COLO829 (cell line): ENCODE measurements around the gene MYORG.

Experiments
- DNase-seq: peaks from one replicate; pipeline ENCODE4 v3.0.0; 2012; ENCODE audit warnings: low spot score

Gene MYORG

DNA sequence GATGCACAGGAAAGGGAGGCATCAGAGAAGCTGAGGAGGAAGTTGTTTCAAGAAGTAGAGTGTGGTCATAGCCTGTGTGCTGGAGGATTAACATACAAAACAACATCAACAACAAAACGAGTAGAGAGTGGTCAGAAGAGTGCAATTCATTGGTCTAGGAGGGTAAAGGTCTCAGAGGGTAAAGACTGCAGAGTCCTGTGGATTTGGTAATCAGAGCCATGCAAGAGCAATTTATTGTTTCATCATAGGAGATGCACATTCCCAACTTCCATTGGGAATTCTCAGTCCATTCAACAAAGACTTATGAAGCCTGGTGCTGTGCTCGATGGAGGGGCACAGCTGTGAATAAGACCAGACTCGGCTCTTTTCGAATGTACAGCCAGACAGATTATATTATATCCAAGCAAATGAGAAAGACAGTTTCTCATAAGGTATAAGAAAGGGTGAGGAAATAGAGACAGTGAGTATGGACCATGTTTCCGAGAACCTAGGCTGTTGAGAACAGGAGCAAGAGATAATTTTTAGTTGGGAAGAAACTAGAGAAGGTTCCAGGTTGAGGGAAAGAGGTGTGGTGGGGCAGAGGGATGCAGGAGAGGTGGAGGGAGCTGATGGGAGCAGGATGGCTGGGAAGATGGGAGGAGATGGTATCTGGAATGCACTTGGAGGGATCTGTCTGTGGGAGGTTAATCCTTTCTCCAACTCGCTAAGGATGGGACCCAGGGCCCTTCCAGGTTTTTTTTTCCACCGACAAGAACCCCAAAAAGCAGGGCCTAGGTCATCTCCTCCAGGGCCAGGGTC, 7.9 kb upstream of the MYORG start:
- no peak for DNase-seq

DNA sequence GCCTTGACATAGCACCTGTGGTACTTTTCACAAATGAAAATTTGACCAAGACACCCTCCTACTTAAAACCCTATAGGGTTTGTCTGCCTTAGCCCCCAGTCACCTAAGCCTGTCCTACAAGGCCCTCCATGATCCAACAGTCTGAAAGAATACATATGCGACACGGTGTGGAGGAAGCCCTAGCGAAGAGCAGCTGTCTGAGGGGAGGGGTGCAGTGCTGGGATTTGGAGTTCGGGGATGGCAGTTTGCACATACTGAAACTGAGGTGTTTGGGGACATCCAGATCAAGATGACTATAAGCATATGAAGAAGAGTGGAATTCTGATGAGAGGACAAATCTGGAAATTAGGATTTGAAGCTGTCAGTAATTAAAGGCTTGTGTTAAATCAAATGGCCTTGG, 7.2 kb upstream of the MYORG start:
- DNase-seq, result no peak

DNA sequence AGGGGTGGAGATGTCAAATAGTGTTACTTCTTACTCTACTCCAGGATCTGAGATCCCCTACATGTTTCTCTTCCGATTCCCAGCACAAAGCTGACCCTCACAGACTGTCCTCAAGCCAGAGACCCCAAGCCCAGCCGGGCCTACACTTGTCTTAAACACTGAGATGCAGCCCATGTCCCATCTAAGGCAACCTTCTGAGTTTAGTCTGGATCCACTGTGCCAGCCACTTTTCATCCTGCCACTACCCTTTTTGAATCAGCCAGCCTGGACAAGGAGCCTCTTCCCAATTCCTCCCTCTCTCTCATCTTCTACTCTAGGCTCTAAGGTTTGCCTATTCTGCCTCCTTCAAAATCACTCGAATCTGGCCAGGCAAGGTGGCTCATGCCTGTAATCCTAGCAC, 6.2 kb upstream of the MYORG start:
- no peak for DNase-seq

DNA sequence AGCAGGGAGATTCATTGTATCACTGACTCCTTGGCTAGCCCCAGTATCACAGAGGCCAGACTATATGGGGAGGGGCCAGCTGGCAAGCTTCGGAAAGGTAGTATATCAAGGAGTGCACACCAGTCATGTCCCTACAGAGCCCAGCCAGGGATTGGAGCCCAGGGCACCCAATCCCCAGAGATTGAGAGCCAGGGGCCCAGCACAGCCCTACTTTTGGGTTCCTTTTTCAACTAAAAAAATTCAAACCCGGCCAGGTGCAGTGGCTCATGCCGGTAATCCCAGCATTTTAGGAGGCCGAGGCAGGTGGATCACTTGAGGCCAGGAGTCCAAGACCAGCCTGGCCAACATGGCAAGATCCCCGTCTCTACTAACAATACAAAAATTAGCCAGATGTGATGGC, 5.4 kb upstream of the MYORG start:
- no peak for DNase-seq

DNA sequence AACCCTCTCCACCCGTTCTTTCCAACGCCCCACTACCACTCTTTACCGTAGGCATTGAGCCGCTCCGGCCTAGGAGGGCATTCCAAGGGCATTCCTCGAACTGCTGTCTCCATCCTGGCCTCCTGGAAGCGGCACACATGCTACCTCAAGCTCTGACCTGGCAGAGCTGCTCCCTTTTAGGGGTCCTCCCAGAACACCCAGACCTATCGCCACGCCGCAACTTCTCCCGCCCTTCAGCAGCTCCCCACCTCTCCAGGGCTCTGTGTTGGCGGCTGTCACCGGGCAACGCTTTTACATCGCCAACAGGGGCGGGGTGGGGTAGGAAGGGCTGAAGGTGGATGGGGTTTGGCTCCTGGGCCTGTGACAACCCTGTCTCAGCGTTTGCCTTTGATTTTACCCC, 4.6 kb upstream of the MYORG start:
- DNase-seq, result no peak

DNA sequence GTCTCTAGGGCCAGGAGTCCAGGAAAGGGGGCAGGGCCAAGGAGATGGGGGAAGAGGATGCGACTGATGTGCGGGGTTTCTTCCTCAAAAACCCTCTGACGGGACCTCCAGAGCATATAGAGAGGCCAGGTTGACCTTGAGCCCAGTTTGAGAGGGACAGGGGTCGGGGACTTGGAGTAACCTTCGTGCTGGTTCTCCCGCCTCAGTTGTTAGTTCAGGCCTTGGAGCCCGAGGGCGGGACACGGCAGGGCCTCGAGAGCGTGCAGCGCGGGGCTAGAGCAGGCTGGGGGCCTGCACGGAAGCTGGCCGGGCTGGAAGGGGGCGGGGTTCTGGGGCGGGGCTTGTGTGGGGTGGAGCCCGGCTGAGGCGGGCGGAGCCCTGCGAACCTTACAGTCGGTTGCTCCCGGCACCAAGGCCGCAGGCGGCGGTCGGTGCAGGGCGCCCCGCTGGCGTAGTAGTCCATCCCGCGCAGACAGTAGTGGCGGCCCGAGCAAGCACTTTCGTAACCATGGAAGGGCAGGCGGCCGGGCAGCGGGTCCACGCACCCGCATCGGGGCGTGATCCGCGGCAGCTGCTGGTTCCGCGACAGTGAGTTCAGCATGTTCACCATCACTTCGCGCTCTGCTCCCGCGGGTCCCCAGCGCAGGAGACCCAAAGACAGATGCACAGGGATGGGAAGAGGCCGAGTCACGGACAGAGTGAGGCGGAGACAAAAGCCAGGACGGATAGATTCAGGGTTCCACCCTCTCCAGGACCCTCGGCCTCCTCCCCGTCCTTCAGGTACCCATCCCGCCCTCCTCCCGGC, 4.0 kb upstream of the MYORG start:
- DNase-seq, result peak; percentile 76

DNA sequence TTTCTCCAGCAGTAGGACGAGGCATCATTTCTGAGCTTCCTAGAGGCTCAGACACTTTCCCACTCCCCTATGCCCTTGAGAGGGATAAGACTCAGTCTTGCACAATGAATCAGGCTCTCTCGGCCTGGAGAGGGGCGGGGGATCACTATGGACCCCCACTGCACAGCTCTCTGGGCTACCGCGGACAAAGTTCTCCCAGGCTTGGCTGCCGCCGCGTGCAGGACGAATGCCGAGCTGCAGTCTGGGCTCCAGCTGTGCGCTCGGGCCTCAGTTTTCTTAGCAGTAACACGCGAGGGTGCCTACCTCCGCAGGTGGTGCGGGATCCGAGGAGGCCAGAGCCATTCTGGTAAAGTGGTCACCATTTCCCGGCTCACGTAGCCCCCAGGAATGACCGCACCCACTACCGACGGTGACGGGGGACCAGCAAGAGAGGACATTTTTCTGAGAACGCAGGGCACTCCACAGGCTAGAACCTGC, 3.4 kb upstream of the MYORG start:
- DNase-seq, result no peak

DNA sequence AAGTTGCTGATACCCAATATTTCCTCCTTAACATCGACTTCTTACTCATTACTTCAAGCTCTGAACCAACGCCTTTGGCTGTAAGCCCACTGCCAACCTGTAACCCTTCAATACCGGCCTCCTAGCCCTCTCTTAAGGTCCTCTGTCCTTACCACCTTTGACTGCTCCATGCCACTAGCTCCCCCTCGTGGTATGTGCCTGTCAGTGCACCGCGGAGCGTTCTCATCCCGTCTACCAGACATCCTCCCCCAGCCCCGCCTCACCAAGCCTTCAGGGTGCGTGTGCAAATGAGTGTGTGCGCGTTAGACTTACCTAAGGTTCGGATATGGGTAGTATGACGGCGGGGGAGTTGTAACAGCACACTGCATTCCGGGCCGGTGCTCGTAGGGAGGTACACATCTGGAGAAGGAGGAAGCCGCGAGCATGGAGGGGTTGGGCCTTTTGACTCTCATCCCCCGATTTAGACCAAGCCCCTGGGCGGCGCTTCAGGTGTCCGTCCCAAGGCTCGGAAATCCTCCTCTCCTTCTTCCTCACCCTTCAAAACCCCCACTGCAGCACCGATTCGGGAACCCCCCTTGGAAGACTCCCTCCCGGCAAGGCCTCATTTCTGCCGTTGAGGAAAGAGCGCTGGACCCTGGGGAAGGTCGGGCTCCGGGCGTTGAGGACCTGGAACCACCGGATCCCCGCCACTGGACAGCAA, 2.8 kb upstream of the MYORG start:
- peak; percentile 96 for DNase-seq

DNA sequence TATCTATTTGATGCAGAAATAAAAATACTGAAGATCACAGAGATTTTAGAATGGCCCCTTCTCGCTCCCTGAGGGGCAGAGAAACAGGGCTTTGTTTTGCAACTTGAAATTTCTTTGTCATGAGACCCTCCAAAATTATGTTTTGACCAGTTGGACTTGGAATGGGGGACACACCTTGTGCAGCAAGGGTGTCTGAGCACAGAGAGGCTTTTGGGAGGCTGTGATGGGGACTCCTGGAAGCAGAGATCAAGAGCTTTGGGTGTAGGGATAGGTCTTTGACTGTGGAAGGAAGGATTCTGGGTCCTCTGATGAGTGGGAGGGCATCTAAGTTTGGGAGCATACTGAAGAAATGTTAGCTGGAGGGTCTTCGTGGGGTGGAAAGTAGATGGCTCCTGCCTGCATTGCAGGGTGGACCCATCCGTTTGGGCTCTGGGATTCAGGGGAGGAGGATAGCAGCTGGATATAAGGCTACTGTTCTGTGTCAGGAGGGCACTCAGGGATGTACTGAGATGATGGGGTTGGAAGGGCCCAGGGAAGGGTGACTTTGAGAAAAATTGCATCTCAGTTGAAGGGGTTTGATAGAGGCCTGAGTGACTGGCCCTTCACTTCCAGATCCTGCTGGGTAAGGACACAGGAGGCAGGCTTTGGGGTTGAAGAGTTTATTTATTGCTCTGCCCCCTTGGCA, 1.8 kb upstream of the MYORG start:
- no peak for DNase-seq

DNA sequence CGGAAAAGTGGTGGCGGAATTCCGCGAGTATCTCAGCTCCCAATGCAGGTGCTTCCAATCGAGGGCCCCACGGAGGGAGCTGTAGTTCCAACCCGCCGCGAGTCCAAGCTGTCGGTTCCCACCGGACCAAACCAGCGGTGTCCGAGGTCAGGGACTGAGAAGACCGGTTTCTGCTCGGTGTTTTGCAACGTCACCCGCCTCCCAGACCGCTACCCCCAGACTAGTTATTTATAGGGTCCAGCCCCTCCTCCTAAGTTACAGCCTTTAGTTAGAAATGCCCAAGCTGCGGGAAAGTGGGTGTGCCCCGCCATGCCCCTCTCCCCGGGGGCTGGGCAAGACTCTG, 677 bp upstream of the MYORG start:
- DNase-seq, result no peak

DNA sequence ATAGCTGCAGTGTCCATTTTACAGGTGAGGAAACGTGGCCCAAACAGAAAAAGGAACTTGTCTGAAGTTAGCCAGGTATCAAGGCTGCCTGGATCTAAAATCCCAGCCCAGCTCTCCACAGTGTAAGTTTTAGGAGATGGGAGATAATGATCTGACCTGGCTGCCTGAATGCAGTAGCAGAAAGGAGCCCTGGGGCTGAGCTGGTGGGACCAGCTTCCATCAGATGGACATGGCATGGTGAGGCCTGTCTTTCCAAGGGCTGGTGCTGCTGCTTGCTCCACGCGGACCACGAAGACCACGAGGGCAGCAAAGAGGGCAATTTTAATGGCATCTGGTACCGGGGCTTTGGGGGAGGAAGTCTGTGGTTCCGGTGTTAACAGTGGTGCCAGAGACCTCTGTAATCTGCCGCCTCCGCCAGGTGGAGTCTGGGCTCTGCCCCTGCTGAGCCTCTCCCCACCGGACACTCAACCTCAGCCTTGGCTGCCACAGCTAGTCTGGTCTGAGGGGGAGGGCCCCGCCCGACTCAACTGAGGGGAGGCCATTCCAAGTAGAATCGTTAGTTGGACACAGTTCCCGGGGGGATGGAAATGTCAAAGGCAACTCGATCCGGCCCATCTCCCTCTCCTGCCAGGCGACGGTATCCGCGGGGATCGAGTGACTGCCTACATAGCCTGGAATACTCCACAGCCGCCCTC, 650 bp downstream of the MYORG start:
- DNase-seq, result no peak

DNA sequence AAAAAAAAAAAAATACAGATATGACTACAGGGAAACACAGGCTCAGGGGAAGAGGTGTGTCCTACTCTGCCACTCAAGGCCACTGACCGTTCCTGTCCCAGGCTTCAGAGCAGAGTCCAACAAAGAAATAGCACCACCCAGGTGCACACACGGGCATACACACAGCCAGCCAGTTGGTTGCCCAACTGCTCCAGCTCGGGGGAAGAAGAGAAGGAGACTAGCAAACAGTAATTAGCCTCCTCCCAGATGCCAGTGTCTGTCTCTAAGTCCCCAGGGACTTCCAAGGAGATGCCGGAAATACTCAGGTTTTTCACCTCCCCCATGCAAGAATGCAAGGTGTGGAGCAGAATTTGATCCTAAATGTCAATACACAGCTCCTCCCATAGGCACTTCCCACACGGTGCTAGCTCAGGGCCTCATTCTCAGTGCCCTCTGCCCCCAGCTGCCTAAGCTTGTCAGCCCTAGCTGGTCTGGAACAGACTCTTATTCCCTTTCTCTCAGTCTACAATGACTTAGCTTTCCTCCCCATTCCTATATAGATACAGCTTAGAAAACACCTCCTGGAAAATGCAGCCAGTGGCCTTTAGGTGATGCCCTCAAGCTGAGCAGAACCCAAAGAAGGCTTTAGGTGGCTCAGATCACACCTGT, 1.7 kb downstream of the MYORG start:
- DNase-seq, result no peak

DNA sequence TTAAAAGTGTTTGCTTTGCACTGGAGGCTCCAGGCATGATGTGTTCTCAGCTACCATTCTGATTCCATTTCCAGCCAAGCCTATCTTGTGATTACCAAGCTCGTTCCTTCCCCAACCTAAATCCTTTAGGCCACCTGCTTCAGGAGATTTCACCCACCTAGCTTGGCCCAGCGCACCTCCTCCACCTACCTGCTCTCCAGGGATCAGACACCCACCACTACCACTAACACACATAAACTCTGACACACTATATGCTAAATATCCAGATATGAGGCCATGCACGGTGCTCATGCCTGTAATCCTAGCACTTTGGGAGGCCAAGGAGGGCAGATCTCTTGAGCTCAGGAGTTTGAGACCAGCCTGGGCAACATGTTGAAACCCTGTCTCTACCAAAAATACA, 2.4 kb downstream of the MYORG start:
- no peak for DNase-seq

DNA sequence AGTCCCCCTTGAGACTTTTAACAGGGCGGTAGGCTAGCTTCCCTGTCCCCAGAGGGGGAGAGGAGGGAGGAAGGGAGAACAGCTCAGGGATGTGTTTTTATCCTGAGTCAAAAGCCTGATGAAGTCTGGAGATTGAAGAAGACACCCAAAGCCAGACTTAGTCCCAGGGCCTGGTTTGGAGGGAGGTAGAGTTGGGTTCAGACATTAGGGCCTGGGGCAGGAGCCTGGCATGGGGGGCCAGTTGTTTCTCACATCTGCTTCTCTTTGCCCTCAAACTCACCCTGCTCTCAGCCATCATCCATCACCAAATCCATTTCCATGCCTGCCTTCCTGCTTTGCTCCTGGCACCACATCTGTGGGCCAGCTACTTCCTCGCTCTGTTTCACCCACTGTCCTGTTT, 2.9 kb downstream of the MYORG start:
- no peak for DNase-seq

DNA sequence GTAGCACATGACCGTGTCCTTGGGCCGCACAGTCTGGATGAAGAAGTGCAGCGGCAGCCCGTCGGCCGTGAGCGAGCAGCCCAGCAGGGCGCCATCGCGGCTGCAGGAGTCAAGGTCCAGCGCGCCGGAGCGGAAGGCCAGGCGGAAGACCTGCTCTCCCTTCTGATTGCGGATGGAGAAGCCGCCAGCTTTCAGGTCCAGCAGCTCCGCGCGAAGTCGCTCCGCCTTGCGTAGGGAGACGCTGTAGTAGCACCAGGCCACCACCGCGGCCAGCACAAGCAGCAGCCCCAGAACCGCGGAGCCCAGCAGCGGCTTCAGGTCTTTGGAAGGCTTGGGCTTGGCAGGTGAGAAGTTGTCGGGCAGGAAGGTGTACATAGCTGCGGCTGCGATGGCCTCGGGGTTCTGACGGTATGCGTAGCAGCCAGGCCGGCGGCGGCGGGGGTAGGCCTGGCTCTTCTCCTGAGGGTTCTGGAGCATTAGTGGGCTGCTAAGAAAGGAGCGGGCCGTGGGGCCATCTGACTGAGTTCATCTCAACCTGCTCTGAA, 4.2 kb downstream of the MYORG start:
- DNase-seq, result no peak

DNA sequence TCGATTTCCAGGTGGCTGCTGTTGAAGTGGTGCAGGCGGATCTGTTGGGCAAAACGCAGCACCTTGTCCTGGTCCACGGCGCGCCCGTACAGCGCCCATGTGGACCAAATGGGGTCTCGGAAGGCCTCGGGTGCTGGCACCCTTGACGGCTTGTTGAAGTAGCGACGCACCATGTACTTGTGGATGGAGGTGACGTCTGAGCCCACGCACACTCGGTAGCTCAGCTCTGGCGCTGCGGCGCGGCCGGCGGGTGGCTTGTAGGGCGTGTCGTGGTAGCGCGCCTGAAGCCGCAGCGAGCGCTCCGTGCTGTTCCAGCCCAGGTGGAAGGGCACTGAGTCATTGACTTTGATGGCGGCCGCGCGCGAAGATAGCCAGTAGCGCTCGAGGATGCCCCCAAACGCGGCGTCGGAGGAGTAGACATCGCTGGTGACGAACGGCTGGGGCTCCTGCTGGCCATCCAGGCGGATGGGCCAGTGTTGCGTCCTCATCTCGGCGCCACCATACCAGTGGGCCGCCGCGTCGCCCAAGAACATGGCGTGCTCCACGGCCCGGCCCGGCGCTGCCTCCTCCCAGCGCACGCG, 4.7 kb downstream of the MYORG start:
- no peak for DNase-seq

DNA sequence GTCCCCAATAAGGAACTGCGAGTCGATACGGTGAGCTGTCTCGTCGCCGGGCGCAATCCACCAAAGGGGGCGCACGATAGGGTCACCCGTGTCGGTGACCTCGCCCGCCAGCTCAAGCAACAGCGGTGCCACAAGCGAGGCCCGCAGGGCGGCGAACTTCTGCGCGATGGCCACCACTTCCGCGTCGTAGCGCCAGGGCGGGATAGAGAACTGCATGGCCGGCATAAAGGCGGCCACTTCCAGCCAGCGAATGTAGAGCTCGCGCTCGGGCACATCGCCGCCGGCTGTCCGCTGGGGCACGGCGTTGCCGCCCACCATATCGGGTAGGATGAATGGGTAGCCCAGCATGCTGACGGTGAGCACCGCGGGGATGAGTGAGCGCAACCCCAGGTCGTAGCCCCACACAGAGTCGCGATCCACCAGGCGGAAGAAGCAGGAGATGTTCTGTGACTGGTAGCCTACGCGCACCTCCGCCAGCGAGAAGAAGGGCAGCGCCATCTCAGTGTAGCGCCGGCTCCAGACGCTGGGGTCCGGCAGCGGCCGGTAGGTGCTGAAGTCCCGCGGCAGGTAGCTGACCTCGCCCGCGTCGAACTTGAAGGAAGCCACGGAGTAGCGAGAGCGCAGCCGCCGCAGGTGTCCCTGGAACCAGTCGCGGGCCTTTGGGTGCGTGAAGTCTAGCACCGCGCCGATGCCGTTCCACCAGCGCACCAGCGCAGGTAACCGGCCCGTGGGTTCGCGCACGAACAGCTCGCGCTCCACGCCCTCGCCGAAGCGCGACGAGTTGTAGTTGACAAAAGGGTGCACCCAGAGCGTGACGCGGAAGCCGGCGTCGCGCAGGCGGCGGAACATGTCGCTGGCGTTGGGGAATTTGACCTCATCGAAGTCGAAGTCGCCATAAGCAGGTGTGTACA, 5.5 kb downstream of the MYORG start:
- DNase-seq, result no peak

DNA sequence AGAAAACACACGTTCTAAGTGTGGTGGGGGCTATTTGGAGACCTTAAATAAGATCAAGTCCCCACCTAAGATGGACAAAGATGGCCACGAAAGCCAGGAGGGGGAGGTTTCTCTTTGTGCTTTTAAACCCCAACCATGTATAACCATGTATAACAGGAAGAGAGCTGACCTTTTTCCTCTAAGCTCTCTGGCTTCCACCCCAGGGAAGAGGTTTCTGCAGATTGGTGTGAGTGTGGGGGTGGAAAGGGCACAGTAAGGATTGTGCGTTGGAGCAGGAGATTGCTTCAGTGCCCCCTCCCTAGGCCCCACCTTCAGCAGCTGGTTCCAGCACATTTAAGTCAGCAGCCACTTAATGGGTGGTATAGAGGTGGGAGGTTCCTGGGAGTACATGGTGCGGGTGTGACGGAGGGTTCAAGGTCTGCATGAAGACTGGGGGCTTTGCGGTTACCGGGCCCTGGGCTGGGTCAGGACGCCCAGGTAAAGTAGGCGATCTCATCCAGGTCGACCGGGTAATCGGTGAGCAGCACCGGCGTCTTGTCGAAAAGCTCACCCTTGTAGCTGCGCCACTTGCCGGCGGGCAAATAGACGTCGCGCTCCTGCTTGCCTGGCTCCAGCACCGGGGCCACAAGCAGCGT, 6.2 kb downstream of the MYORG start:
- DNase-seq, result no peak

DNA sequence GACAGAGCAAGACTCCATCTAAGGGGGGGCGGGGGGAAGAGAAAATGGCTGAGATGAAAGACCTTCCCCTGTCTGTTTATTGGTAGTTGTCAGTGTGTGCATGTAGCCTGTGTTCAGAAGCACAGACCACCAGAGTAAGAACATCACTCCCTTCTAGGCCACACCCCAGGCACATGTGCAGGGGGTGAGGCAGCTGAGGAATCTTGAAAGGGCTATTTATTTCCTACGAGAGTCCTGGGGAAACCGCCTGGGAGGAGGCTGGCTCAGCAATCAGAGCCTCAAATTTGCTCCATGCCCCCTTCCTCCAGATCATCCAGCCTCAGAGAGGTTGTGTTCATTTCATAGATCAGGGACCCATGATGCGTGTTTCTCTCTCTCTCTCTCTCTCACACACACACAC, 7.1 kb downstream of the MYORG start:
- DNase-seq, result no peak
